HG02870 (cell line): ENCODE measurements around the gene MAN1B1.

Experiments
- ATAC-seq: cut with Tn5 transposase; IDR thresholded peaks from one replicate; pipeline ENCODE4 v1.9.1; 2021; ENCODE audit warnings: mild to moderate bottlenecking, moderate library complexity; ENCODE audit not compliant: unreplicated experiment

Gene MAN1B1

GRCh38 chr9:137083394-137084004 is 3.3 kb upstream of the MAN1B1 start:
- ATAC-seq, result no peak

- no peak for ATAC-seq
These were observed 2.3 kb upstream of the MAN1B1 start for GRCh38 chr9:137084526-137084925.

- no peak for ATAC-seq
These were observed 760 bp upstream of the MAN1B1 start for GRCh38 chr9:137085920-137086530.

GRCh38 chr9:137087409-137087925 is 682 bp downstream of the MAN1B1 start:
- ATAC-seq, result no peak

GRCh38 chr9:137088121-137088520 is 1.3 kb downstream of the MAN1B1 start:
- ATAC-seq, result no peak

GRCh38 chr9:137089232-137089947 is 2.6 kb downstream of the MAN1B1 start:
- ATAC-seq, result no peak

- ATAC-seq, result peak; percentile 69
These were observed 9.1 kb downstream of the MAN1B1 start for GRCh38 chr9:137095664-137096517.

GRCh38 chr9:137096785-137097546 is 10.2 kb downstream of the MAN1B1 start:
- ATAC-seq, result no peak

- no peak for ATAC-seq
These were observed 11.1 kb downstream of the MAN1B1 start for GRCh38 chr9:137097761-137098462.

GRCh38 chr9:137099231-137099630 is 12.4 kb downstream of the MAN1B1 start:
- no peak for ATAC-seq

GRCh38 chr9:137103206-137103999 is 16.6 kb downstream of the MAN1B1 start:
- ATAC-seq, result no peak

GRCh38 chr9:137105814-137106661 is 19.3 kb downstream of the MAN1B1 start:
- no peak for ATAC-seq

- no peak for ATAC-seq
These were observed 20.0 kb downstream of the MAN1B1 start for GRCh38 chr9:137106662-137107250.

- no peak for ATAC-seq
These were observed 20.6 kb downstream of the MAN1B1 start for GRCh38 chr9:137107312-137107921.

- ATAC-seq, result no peak
These were observed 21.2 kb downstream of the MAN1B1 start for GRCh38 chr9:137107982-137108381.

- ATAC-seq, result no peak
These were observed 21.9 kb downstream of the MAN1B1 start for GRCh38 chr9:137108608-137109249.
